PC-3 (cell line): ENCODE results near the gene SLAIN1.

Experiments used
- EZH2 ChIP-seq: fragments of 300-600 bp; sonication (generic); IDR thresholded peaks from one replicate; pipeline ENCODE4 v1.6.1; 2017; ENCODE audit warnings: antibody characterized with exemption, mild to moderate bottlenecking, low read length; ENCODE audit not compliant: unreplicated experiment
- TF ChIP-seq, protein P1 (sequence below): fragments of 300-600 bp; sonication (generic); conservative IDR thresholded peaks from 2 replicates; pipeline ENCODE4 v1.5.1; 2017; ENCODE audit warnings: antibody characterized with exemption, low read depth, mild to moderate bottlenecking, low read length

DNA sequence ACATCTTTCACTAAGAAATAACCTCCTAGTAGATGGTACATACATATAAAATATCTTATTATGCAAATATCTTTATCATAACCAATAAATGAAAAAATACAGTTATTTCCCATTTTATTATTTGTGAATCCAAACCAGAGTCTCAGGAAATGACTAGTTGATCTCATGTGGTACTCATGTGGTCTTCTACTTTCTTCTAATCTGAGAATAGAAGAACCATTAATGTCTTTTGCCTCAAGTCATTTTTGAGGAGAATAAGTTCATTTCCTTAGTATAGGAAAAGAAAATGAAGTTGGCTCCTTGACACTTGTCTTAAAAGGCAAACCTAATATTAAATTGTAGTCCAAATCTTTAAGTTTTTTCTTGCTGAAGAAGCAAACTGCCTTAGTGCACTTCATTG lies 114.5 kb downstream of the SLAIN1 start:
- TF ChIP-seq, protein P1, sequence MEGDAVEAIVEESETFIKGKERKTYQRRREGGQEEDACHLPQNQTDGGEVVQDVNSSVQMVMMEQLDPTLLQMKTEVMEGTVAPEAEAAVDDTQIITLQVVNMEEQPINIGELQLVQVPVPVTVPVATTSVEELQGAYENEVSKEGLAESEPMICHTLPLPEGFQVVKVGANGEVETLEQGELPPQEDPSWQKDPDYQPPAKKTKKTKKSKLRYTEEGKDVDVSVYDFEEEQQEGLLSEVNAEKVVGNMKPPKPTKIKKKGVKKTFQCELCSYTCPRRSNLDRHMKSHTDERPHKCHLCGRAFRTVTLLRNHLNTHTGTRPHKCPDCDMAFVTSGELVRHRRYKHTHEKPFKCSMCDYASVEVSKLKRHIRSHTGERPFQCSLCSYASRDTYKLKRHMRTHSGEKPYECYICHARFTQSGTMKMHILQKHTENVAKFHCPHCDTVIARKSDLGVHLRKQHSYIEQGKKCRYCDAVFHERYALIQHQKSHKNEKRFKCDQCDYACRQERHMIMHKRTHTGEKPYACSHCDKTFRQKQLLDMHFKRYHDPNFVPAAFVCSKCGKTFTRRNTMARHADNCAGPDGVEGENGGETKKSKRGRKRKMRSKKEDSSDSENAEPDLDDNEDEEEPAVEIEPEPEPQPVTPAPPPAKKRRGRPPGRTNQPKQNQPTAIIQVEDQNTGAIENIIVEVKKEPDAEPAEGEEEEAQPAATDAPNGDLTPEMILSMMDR, result no peak
- no peak for TF ChIP-seq EZH2
